ENCODE measurements around the gene P4HB.

P4HB gene

GRCh38 chr17:81867170-81867990, 7.0 kb upstream of the P4HB start:
- Histone ChIP-seq H3K4me3 (ENCODE audit: low read depth, low read length) (no peak overlapping the region), H3K36me3 (replicated peaks) (peaks cover 24% of the 10 kb centered on the region), H3K27me3 (replicated peaks) (no peaks in the 10 kb centered on the region), H3K27ac (no peak overlapping the region)
- in situ Hi-C loops (cut with HindIII; ENCODE audit: low pct_ligation_motif_present, low sequenced_read_pairs), result no loop called here
- DNase-seq, result peak; percentile 19
- no peak for TF ChIP-seq CTCF (IDR thresholded peaks at IDR 0.05; ENCODE audit: low read depth, low read length, missing control alignments)

DNA sequence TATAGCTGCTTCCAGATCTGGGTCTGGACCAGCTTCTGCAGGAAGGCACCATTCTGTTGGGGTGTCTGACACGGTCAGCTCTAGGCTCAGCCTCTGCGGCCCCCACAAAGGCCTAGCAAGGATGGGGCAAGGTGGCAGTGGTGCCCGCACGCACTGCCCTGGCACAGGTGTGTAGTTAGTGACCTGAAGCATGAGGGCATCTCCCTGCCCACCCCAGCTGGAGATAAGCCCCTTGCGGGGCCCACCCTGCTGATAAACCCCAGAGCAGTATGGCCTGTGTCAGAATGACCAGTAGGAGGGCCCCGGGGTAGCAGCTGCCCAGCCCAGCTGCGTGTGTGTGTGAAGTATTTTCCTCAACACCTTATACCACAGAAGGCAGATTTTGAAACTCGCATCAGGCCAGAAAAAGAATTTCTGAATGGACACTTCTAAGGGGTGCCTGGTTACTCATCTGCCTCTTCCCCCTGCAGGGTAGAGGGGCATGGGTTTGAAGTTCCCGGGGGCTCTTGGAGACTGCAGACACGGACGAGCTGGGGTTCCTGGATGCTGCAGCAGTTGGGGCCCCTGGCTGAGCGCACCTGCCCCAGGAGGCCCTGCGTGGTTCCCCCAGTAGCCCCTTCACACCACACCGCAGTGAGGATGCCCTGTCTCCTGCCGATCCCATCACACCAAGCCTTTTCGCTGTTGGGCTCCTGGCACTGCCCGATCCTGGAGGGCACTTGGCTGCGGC, 6.3 kb upstream of the P4HB start:
- DNase-seq, result peak; percentile 4
- H3K27me3 ChIP-seq (replicated peaks), result no peaks in the 10 kb centered on the region
- H3K27ac ChIP-seq, result no peak overlapping the region
- TF ChIP-seq CTCF (IDR thresholded peaks at IDR 0.05; ENCODE audit: low read depth, low read length, missing control alignments), result peak; percentile 12
- no peak overlapping the region for H3K4me3 ChIP-seq (ENCODE audit: low read depth, low read length)
- peaks cover 24% of the 10 kb centered on the region for H3K36me3 ChIP-seq (replicated peaks)
- in situ Hi-C loops (cut with HindIII; ENCODE audit: low pct_ligation_motif_present, low sequenced_read_pairs), result no loop called here

DNA sequence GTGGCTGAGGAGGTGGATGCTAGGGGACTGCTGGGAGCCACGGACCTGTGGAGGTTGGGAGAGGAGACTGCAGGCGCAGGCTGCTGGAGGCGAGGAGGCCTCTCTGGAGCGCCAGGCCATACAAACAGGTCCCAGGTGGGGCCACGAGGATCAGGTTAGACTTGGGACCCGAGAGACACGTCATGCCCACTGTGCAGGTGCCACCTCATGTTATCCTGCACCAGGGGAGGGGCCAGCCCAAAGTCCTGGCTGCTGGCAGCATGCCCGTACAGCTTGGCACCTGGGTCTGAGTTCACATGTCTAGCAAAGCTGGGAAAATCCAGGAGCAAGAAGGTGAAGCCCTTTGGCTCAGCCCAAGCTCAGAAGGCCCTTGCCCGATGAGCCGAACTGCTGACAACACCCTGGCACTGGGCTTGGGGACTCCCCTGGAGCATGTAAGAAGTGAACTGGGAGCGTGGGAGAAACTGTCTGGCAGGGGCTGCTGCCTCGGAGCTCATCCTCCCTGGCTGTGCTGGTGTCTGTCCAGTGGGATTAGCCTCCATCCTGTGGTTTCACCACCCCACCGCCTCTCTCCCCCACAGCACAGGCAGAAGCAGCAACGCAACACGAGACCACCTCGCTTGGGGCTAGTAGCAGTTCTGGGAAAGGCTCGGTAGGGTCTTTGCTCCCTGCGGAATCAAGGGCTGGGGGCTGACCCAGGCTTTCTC, 5.6 kb upstream of the P4HB start:
- H3K27me3 ChIP-seq (replicated peaks), result no peaks in the 10 kb centered on the region
- H3K27ac ChIP-seq, result no peak overlapping the region
- in situ Hi-C loops (cut with HindIII; ENCODE audit: low pct_ligation_motif_present, low sequenced_read_pairs), result no loop called here
- H3K4me3 ChIP-seq (ENCODE audit: low read depth, low read length), result no peak overlapping the region
- TF ChIP-seq CTCF (IDR thresholded peaks at IDR 0.05; ENCODE audit: low read depth, low read length, missing control alignments), result no peak
- peaks cover 24% of the 10 kb centered on the region for H3K36me3 ChIP-seq (replicated peaks)
- no peak for DNase-seq

DNA sequence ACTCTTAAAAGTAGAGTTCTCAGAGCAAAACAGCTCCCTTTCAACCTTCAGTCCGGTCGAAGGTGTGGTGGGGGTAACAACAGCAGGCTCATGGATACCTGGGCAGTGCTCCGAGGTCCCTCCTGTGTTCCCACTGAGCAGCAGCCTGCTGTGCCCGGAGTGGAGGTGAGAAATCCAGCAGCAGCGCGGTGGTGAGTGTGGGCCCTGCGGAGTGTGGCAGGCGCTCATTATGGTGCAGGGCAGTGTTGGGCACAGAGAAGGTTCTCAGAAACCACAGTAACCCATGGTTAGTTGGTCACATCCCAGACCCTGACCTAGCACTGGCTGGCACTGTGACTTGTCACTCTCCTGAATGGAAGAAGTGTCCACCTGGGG, 5.0 kb upstream of the P4HB start:
- no peak for DNase-seq
- Histone ChIP-seq H3K36me3 (replicated peaks) (peaks cover 21% of the 10 kb centered on the region), H3K27ac (no peak overlapping the region), H3K27me3 (replicated peaks) (no peaks in the 10 kb centered on the region), H3K4me3 (ENCODE audit: low read depth, low read length) (no peak overlapping the region)
- no peak for TF ChIP-seq CTCF (IDR thresholded peaks at IDR 0.05; ENCODE audit: low read depth, low read length, missing control alignments)
- in situ Hi-C loops (cut with HindIII; ENCODE audit: low pct_ligation_motif_present, low sequenced_read_pairs), result no loop called here

DNA sequence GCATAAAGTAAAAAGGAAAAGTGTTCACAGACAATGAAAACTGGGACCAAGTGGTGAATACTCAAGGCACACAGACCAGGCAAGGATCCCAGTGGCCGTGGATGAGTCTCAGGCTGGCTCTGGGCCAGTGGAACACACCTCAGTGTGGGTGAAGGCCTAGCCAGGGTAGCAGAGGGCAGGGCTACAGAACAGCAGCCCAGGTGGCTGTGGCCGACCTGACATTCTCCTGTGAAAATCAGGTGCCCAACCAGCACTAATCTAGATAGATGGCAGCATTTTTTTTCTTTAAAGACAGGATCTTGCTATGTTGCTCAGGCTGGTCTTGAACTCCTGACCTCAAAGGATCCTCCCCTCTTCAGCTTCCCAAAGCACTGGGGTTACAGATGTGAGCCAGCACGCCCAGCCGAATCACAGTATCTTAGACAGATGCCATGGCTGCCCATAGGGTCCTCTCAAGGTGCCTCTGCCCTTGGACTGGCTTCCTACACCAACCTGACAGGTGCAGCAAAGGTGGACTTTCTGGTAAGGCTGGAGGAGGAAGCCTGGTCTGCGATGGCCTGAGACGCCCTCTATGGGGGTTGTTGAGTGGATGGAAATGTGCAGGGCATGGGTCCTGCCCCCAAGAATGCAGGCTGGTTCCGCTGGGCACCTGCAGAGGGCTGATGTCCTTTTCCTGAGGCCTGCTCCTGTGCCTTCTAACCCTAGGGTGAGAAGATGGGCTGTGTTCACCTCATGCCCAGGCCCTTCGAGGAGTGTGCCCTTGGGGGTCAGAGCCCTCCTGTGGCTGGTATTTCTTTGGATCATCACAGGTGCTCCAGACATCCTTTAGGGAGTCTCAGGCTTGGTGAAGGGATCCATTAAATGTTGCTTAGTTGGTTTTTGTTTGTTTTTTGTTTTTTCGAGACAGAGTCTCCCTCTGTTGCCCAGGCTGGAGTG, 3.8 kb upstream of the P4HB start:
- Histone ChIP-seq H3K27ac (no peak overlapping the region), H3K36me3 (replicated peaks) (peaks cover 13% of the 10 kb centered on the region), H3K27me3 (replicated peaks) (no peaks in the 10 kb centered on the region), H3K4me3 (ENCODE audit: low read depth, low read length) (no peak overlapping the region)
- DNase-seq, result no peak
- in situ Hi-C loops (cut with HindIII; ENCODE audit: low pct_ligation_motif_present, low sequenced_read_pairs), result no loop called here
- TF ChIP-seq CTCF (IDR thresholded peaks at IDR 0.05; ENCODE audit: low read depth, low read length, missing control alignments), result no peak
